Stimulated activated CD4-positive, alpha-beta T cell treated with anti-CD3 and anti-CD28 coated beads, Interleukin-2, amount 100 ng/mL, for 48 hours (primary cell): ENCODE measurements around the gene CTXN2.
A peak's percentile ranks its signal among the peaks of the same experiment; 100 is the strongest.

ENCODE experiments used
- DNase-seq, 2 donors: peaks; one replicate each; pipeline ENCODE4 v3.0.0-alpha.2; 2020

The CTXN2 gene

GRCh38 chr15:48191574-48192225, at the start of gene CTXN2:
TSS of gene CTXN2 (plus strand) at chr15:48191665. CDS start at chr15:48201301, 9,636 bp downstream.
- DNase-seq = no peak

- DNase-seq = no peak
Measured at GRCh38 chr15:48143856-48144255, 47.6 kb upstream of the CTXN2 start.

GRCh38 chr15:48144889-48145288, 46.6 kb upstream of the CTXN2 start:
- DNase-seq = no peak

GRCh38 chr15:48145923-48146322, 45.5 kb upstream of the CTXN2 start:
- no peak for DNase-seq

GRCh38 chr15:48147358-48147757, 44.1 kb upstream of the CTXN2 start:
- no peak for DNase-seq

- no peak for DNase-seq
Measured at GRCh38 chr15:48149858-48150257, 41.6 kb upstream of the CTXN2 start.

- DNase-seq = no peak
Measured at GRCh38 chr15:48153526-48153925, 37.9 kb upstream of the CTXN2 start.

- DNase-seq = no peak
Measured at GRCh38 chr15:48168616-48169015, 22.8 kb upstream of the CTXN2 start.

- no peak for DNase-seq
Measured at GRCh38 chr15:48170981-48171380, 20.5 kb upstream of the CTXN2 start.

GRCh38 chr15:48175126-48175525, 16.3 kb upstream of the CTXN2 start:
- no peak for DNase-seq

- no peak for DNase-seq
Measured at GRCh38 chr15:48176112-48176511, 15.4 kb upstream of the CTXN2 start.

- DNase-seq = no peak
Measured at GRCh38 chr15:48176957-48177356, 14.5 kb upstream of the CTXN2 start.

- DNase-seq = no peak
Measured at GRCh38 chr15:48177383-48177765, 14.1 kb upstream of the CTXN2 start.

- DNase-seq = peak; percentile 58 to 64
Measured at GRCh38 chr15:48177766-48178647, 13.5 kb upstream of the CTXN2 start, which contains the start of gene MYEF2. TSS of gene MYEF2 (minus strand) at chr15:48178295. CDS start at chr15:48178237, 58 bp downstream.

GRCh38 chr15:48178648-48178931, 12.9 kb upstream of the CTXN2 start:
- no peak for DNase-seq

- DNase-seq = no peak
Measured at GRCh38 chr15:48182749-48183148, 8.7 kb upstream of the CTXN2 start.

GRCh38 chr15:48185529-48185928, 5.9 kb upstream of the CTXN2 start:
- DNase-seq = no peak

- DNase-seq = no peak
Measured at GRCh38 chr15:48186271-48186670, 5.2 kb upstream of the CTXN2 start.

- DNase-seq = peak; percentile 16 to 29
Measured at GRCh38 chr15:48190932-48191573, 412 bp upstream of the CTXN2 start.

- DNase-seq = no peak
Measured at GRCh38 chr15:48202068-48202467, 10.6 kb downstream of the CTXN2 start.

- DNase-seq = no peak
Measured at GRCh38 chr15:48205981-48206380, 14.5 kb downstream of the CTXN2 start, which contains the start of gene SLC12A1. TSS of gene SLC12A1 (plus strand) at chr15:48206302. CDS start at chr15:48207720, 1,418 bp downstream.

- no peak for DNase-seq
Measured at GRCh38 chr15:48221261-48221660, 29.8 kb downstream of the CTXN2 start.

- DNase-seq = no peak
Measured at GRCh38 chr15:48221885-48222284, 30.4 kb downstream of the CTXN2 start.

GRCh38 chr15:48222627-48223026, 31.2 kb downstream of the CTXN2 start:
- DNase-seq = no peak
